WTC11 (cell line): Measurements from ENCODE around the gene ABHD12B.

ENCODE experiments used
- SP1 ChIP-seq: sonication (generic); formaldehyde crosslinking; conservative IDR thresholded peaks from 2 replicates; pipeline ENCODE4 v1.8.1; 2022; ENCODE audit warnings: missing genetic modification reagents
- TEAD1 ChIP-seq: sonication (generic); formaldehyde crosslinking; IDR thresholded peaks from 2 replicates; pipeline ENCODE4 v1.8.0; 2022; ENCODE audit warnings: mild to moderate bottlenecking, missing genetic modification reagents
- TF ChIP-seq, protein P1 (sequence below): fragments of 200-600 bp; IDR thresholded peaks from 2 replicates; pipeline ENCODE4 v1.8.0; 2022; ENCODE audit warnings: antibody characterized with exemption
- TF ChIP-seq, protein P2 (sequence below): sonication (generic); formaldehyde crosslinking; conservative IDR thresholded peaks from 2 replicates; pipeline ENCODE4 v1.8.1; 2022; ENCODE audit warnings: mild to moderate bottlenecking, missing genetic modification reagents

GRCh38 chr14:50924236-50924635 lies 52.4 kb downstream of the ABHD12B start:
- no peak for TF ChIP-seq SP1 (CRISPR knock-in tag)
- TF ChIP-seq, protein P1, sequence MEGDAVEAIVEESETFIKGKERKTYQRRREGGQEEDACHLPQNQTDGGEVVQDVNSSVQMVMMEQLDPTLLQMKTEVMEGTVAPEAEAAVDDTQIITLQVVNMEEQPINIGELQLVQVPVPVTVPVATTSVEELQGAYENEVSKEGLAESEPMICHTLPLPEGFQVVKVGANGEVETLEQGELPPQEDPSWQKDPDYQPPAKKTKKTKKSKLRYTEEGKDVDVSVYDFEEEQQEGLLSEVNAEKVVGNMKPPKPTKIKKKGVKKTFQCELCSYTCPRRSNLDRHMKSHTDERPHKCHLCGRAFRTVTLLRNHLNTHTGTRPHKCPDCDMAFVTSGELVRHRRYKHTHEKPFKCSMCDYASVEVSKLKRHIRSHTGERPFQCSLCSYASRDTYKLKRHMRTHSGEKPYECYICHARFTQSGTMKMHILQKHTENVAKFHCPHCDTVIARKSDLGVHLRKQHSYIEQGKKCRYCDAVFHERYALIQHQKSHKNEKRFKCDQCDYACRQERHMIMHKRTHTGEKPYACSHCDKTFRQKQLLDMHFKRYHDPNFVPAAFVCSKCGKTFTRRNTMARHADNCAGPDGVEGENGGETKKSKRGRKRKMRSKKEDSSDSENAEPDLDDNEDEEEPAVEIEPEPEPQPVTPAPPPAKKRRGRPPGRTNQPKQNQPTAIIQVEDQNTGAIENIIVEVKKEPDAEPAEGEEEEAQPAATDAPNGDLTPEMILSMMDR = no peak
- no peak for TF ChIP-seq TEAD1
- TF ChIP-seq, protein P2, sequence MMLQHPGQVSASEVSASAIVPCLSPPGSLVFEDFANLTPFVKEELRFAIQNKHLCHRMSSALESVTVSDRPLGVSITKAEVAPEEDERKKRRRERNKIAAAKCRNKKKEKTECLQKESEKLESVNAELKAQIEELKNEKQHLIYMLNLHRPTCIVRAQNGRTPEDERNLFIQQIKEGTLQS (CRISPR knock-in tag) = no peak
